Mesendoderm (in vitro differentiated cells): Measurements from ENCODE around the gene GAPVD1.

Experiments used
- DNase-seq: peaks from one replicate; pipeline ENCODE4 v3.0.0; 2013
- H2AK5ac ChIP-seq: 2 replicates; pipeline ENCODE4 v1.6.1; 2013; ENCODE audit warnings: low read length, inconsistent platforms
- H2BK120ac ChIP-seq: 2 replicates; pipeline ENCODE4 v1.6.1; 2013; ENCODE audit warnings: low read depth, mild to moderate bottlenecking, low read length, moderate library complexity, mixed read lengths
- H2BK15ac ChIP-seq: replicated peaks from 2 replicates; pipeline ENCODE4 v1.6.1; 2013; ENCODE audit warnings: low read depth, mild to moderate bottlenecking, moderate library complexity
- H2BK5ac ChIP-seq: 2 replicates; pipeline ENCODE4 v1.6.1; 2013; ENCODE audit warnings: low read length, inconsistent platforms
- H3K18ac ChIP-seq: 2 replicates; pipeline ENCODE4 v1.6.1; 2013; ENCODE audit warnings: mild to moderate bottlenecking, low read length, mixed read lengths
- H3K23ac ChIP-seq: one replicate; pipeline ENCODE4 v1.6.1; 2013; ENCODE audit warnings: low read length
- H3K27ac ChIP-seq: 2 replicates; pipeline ENCODE4 v1.5.1; 2013; ENCODE audit warnings: low read depth, mild to moderate bottlenecking, inconsistent platforms, low read length, moderate library complexity
- H3K27me3 ChIP-seq: 2 replicates; pipeline ENCODE4 v1.6.1; 2013; ENCODE audit warnings: low read length, control low read depth, mild to moderate bottlenecking, inconsistent platforms; ENCODE audit not compliant: insufficient read depth, poor library complexity
- H3K36me3 ChIP-seq: 2 replicates; pipeline ENCODE4 v1.6.1; 2013; ENCODE audit warnings: low read length, inconsistent platforms; ENCODE audit not compliant: control insufficient read depth, insufficient read depth
- H3K4ac ChIP-seq: one replicate; pipeline ENCODE4 v1.6.1; 2013; ENCODE audit warnings: low read depth, mild to moderate bottlenecking, low read length, moderate library complexity
- H3K4me1 ChIP-seq: 2 replicates; pipeline ENCODE4 v1.6.1; 2013; ENCODE audit warnings: low read depth, low read length, inconsistent platforms; ENCODE audit not compliant: control insufficient read depth
- H3K4me2 ChIP-seq: 2 replicates; pipeline ENCODE4 v1.6.1; 2013; ENCODE audit warnings: low read length
- H3K4me3 ChIP-seq: 2 replicates; pipeline ENCODE4 v1.5.1; 2013; ENCODE audit warnings: mild to moderate bottlenecking, low read length
- H3K56ac ChIP-seq: one replicate; pipeline ENCODE4 v1.6.1; 2013; ENCODE audit warnings: low read length
- H3K79me1 ChIP-seq: 2 replicates; pipeline ENCODE4 v1.6.1; 2013; ENCODE audit warnings: low read length, inconsistent platforms
- H3K79me2 ChIP-seq: 2 replicates; pipeline ENCODE4 v1.6.1; 2013; ENCODE audit warnings: mild to moderate bottlenecking, low read length; ENCODE audit not compliant: control insufficient read depth, insufficient read depth
- H3K9ac ChIP-seq: 2 replicates; pipeline ENCODE4 v1.6.1; 2013; ENCODE audit warnings: low read length, inconsistent platforms
- H4K5ac ChIP-seq: one replicate; pipeline ENCODE4 v1.6.1; 2013; ENCODE audit warnings: low read length
- H4K8ac ChIP-seq: one replicate; pipeline ENCODE4 v1.6.1; 2013; ENCODE audit warnings: low read depth, mild to moderate bottlenecking, control low read depth, low read length, moderate library complexity
- WGBS: extraction: QIAGEN DNeasy Blood & Tissue Kit; methylation state at CpG from one replicate; pipeline ENCODE4 v1.1.7; 2013; ENCODE audit warnings: low lambda C conversion rate, missing lambda C conversion rate; ENCODE audit not compliant: insufficient coverage; ENCODE audit errors: extremely low coverage; 5-methylcytosine and 5-hydroxymethylcytosine counted together

The GAPVD1 gene

GRCh38 chr9:125393426-125393825 lies 131.8 kb downstream of the GAPVD1 start:
- no peak overlapping the region for H4K5ac ChIP-seq
- no peak overlapping the region for H2BK5ac ChIP-seq
- no peaks in the 10 kb centered on the region for H3K36me3 ChIP-seq
- H3K4me2 ChIP-seq: no peak overlapping the region
- WGBS: no CpG with 5 or more reads among the region's 3 CpGs
- H3K56ac ChIP-seq: no peak overlapping the region
- H3K9ac ChIP-seq: no peak overlapping the region
- no peak overlapping the region for H2BK120ac ChIP-seq
- H3K4me1 ChIP-seq: no peaks in the 10 kb centered on the region
- H3K4me3 ChIP-seq: no peak overlapping the region
- no peaks in the 10 kb centered on the region for H3K79me2 ChIP-seq
- DNase-seq: no peak
- H3K27ac ChIP-seq: no peak overlapping the region
- H3K4ac ChIP-seq: no peak overlapping the region
- H2BK15ac ChIP-seq: no peak overlapping the region
- no peak overlapping the region for H2AK5ac ChIP-seq
- H4K8ac ChIP-seq: no peak overlapping the region
- no peak overlapping the region for H3K18ac ChIP-seq
- no peaks in the 10 kb centered on the region for H3K79me1 ChIP-seq
- H3K27me3 ChIP-seq: no peaks in the 10 kb centered on the region
- H3K23ac ChIP-seq: no peak overlapping the region

- Histone ChIP-seq H4K5ac (no peak overlapping the region), H3K79me2 (no peaks in the 10 kb centered on the region), H2BK5ac (no peak overlapping the region), H3K27me3 (no peaks in the 10 kb centered on the region), H2AK5ac (no peak overlapping the region), H3K4me3 (no peak overlapping the region), H3K9ac (no peak overlapping the region), H2BK15ac (no peak overlapping the region), H3K18ac (no peak overlapping the region), H3K27ac (no peak overlapping the region), H3K23ac (no peak overlapping the region), H3K4me1 (no peaks in the 10 kb centered on the region), H3K79me1 (no peaks in the 10 kb centered on the region), H3K56ac (no peak overlapping the region), H3K4me2 (no peak overlapping the region), H3K4ac (no peak overlapping the region), H3K36me3 (no peaks in the 10 kb centered on the region), H4K8ac (no peak overlapping the region), H2BK120ac (no peak overlapping the region)
- no peak for DNase-seq
- no CpG with 5 or more reads among the region's 6 CpGs for WGBS
These were observed 135.2 kb downstream of the GAPVD1 start for GRCh38 chr9:125396799-125397198.

GRCh38 chr9:125397736-125398135 lies 136.1 kb downstream of the GAPVD1 start:
- Histone ChIP-seq H3K79me2 (no peaks in the 10 kb centered on the region), H2BK5ac (no peak overlapping the region), H3K4me2 (no peak overlapping the region), H2AK5ac (no peak overlapping the region), H2BK15ac (no peak overlapping the region), H3K4me1 (no peaks in the 10 kb centered on the region), H3K4me3 (no peak overlapping the region), H3K4ac (no peak overlapping the region), H3K9ac (no peak overlapping the region), H2BK120ac (no peak overlapping the region), H3K56ac (no peak overlapping the region), H3K27me3 (no peaks in the 10 kb centered on the region), H3K36me3 (no peaks in the 10 kb centered on the region), H3K18ac (no peak overlapping the region), H4K8ac (no peak overlapping the region), H3K23ac (no peak overlapping the region), H4K5ac (no peak overlapping the region), H3K27ac (no peak overlapping the region), H3K79me1 (no peaks in the 10 kb centered on the region)
- no CpG with 5 or more reads among the region's 11 CpGs for WGBS
- no peak for DNase-seq

- Histone ChIP-seq H3K79me1 (no peaks in the 10 kb centered on the region), H3K18ac (no peak overlapping the region), H3K9ac (no peak overlapping the region), H3K4me2 (no peak overlapping the region), H3K4ac (no peak overlapping the region), H4K5ac (no peak overlapping the region), H2BK120ac (no peak overlapping the region), H3K36me3 (no peaks in the 10 kb centered on the region), H2AK5ac (no peak overlapping the region), H3K79me2 (no peaks in the 10 kb centered on the region), H3K4me3 (no peak overlapping the region), H2BK5ac (no peak overlapping the region), H3K4me1 (no peaks in the 10 kb centered on the region), H3K23ac (no peak overlapping the region), H3K27ac (no peak overlapping the region), H3K56ac (no peak overlapping the region), H3K27me3 (no peaks in the 10 kb centered on the region), H4K8ac (no peak overlapping the region), H2BK15ac (no peak overlapping the region)
- no CpG with 5 or more reads among the region's 1 CpG for WGBS
- DNase-seq: no peak
These were observed 136.6 kb downstream of the GAPVD1 start for GRCh38 chr9:125398243-125398642.

GRCh38 chr9:125399165-125399564 lies 137.5 kb downstream of the GAPVD1 start:
- Histone ChIP-seq H3K9ac (no peak overlapping the region), H3K27me3 (no peaks in the 10 kb centered on the region), H3K18ac (no peak overlapping the region)

GRCh38 chr9:125399666-125400065 lies 138.0 kb downstream of the GAPVD1 start:
- Histone ChIP-seq H2BK15ac (no peak overlapping the region), H2BK5ac (no peak overlapping the region), H3K79me2 (no peaks in the 10 kb centered on the region), H3K18ac (no peak overlapping the region), H3K27ac (no peak overlapping the region), H2BK120ac (no peak overlapping the region), H3K9ac (no peak overlapping the region), H3K56ac (no peak overlapping the region), H3K36me3 (no peaks in the 10 kb centered on the region), H3K79me1 (no peaks in the 10 kb centered on the region), H4K5ac (no peak overlapping the region), H3K4me1 (no peaks in the 10 kb centered on the region), H3K4me2 (no peak overlapping the region), H3K27me3 (no peaks in the 10 kb centered on the region), H2AK5ac (no peak overlapping the region), H3K4ac (no peak overlapping the region), H3K23ac (no peak overlapping the region), H4K8ac (no peak overlapping the region), H3K4me3 (no peak overlapping the region)
- no CpG with 5 or more reads among the region's 20 CpGs for WGBS
- DNase-seq: no peak

More at GRCh38 chr9:125399165-125399564, 137.5 kb downstream of the GAPVD1 start:
- Histone ChIP-seq H3K23ac (no peak overlapping the region), H2BK120ac (no peak overlapping the region), H4K5ac (no peak overlapping the region), H3K4me1 (no peaks in the 10 kb centered on the region), H2BK15ac (no peak overlapping the region), H3K4me2 (no peak overlapping the region), H3K27ac (no peak overlapping the region), H2AK5ac (no peak overlapping the region), H2BK5ac (no peak overlapping the region), H3K4ac (no peak overlapping the region), H3K79me2 (no peaks in the 10 kb centered on the region), H3K56ac (no peak overlapping the region), H3K79me1 (no peaks in the 10 kb centered on the region), H3K4me3 (no peak overlapping the region), H3K36me3 (no peaks in the 10 kb centered on the region), H4K8ac (no peak overlapping the region)
- WGBS: no CpG with 5 or more reads among the region's 12 CpGs
- no peak for DNase-seq
